ENCODE results near the gene CDC37.
"Not testable (repeated sequence)": the region's sequence is repeated elsewhere in the genome, so short reads cannot be mapped to it uniquely, and the experiment has no call there.

Gene CDC37

DNA sequence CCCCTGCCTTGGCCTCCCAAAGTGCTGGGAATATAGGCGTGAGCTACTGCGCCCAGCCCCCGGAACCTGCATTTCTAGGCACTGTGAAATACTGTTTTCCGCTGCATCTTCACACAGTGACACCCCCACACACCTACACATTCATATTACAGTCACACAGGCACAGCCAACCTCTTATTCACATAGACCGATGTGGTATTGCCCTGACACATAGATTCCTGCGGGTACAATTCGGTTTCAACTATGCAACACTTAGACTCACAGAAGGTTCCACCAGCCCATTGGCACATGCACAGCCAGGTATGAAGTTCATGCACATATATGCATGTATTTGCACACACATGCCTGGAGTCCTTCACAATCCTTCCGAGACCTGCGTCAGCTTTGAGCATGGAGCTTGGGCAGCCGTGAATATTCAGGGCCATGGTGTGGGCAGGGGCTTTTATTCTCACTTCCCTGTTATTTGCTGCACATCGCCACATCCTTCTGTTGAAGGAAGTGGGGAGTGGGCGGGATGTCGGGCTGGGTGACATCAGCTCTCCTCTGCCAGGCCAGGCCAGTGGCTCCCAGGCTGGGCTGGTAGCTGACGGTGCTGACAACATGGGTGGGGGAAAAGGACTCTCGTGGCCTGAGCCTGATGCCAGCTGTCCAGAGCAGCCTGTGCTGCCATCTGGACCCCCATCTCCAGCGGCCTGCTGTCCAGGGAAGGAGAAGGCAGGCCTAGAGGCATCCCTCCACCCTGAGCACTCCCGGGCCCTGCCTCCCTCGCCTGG lies 5.4 kb upstream of the CDC37 start:
- Histone ChIP-seq H3K79me2 (ENCODE audit: control insufficient read depth, insufficient read depth, low read length, unreplicated experiment) (no peaks in the 10 kb centered on the region), H3K4me3 (ENCODE audit: low read depth, low read length) (no peak overlapping the region), H3K4me1 (ENCODE audit: control insufficient read depth, insufficient read depth, low read length, unreplicated experiment) (no peaks in the 10 kb centered on the region), H3K27me3 (ENCODE audit: insufficient read depth, low read length) (no peaks in the 10 kb centered on the region), H2AFZ (ENCODE audit: low read length, unreplicated experiment) (no peak overlapping the region), H3K27ac (ENCODE audit: low read depth, low read length) (no peak overlapping the region), H3K36me3 (ENCODE audit: insufficient read depth, low read length) (no peaks in the 10 kb centered on the region)

DNA sequence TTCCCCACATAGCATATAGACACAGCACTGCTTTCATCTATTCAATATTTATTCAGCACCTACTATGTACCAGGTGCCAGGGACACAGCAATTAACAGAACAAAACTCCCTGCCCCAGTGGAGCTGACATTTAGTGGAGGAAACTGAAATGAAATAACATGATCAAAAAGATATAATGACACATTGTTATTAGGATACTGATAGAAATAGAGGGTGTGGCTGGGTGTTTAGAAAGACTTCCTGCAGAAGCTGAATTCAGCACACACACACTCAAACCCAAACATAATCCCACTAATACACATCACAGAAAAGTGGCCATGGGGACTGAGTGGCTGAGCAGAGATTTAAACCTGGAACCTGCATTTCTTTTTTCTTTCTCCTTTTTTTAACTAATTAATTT lies 3.8 kb upstream of the CDC37 start:
- Histone ChIP-seq H3K4me1 (ENCODE audit: control insufficient read depth, insufficient read depth, low read length, unreplicated experiment) (no peaks in the 10 kb centered on the region), H3K4me3 (ENCODE audit: low read depth, low read length) (no peak overlapping the region), H3K27me3 (ENCODE audit: insufficient read depth, low read length) (no peaks in the 10 kb centered on the region), H3K27ac (ENCODE audit: low read depth, low read length) (no peak overlapping the region), H2AFZ (ENCODE audit: low read length, unreplicated experiment) (no peak overlapping the region), H3K79me2 (ENCODE audit: control insufficient read depth, insufficient read depth, low read length, unreplicated experiment) (peaks cover 12% of the 10 kb centered on the region), H3K36me3 (ENCODE audit: insufficient read depth, low read length) (no peaks in the 10 kb centered on the region)

DNA sequence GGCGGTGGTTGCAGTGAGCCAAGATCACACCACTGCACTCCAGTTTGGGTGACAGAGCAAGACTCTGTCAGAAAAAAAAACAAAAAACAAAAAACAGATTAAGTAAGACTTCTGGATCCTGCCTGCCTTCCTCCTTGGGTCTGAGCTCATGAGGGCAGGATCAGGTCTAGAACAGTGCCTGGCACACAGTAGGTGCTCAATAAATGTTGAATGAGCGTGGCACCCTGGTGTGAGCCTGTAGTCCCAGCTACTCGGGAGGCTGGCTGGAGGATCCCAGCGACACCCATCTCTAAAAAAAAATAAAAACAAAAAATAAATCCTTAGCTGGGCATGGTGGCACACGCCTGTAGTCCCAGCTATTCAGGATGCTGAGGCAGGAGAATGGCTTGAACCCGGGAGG lies 2.8 kb upstream of the CDC37 start:
- Histone ChIP-seq H3K27ac (ENCODE audit: low read depth, low read length) (no peak overlapping the region), H3K27me3 (ENCODE audit: insufficient read depth, low read length) (no peaks in the 10 kb centered on the region), H3K4me1 (ENCODE audit: control insufficient read depth, insufficient read depth, low read length, unreplicated experiment) (peaks cover 5% of the 10 kb centered on the region), H2AFZ (ENCODE audit: low read length, unreplicated experiment) (no peak overlapping the region), H3K4me3 (ENCODE audit: low read depth, low read length) (no peak overlapping the region), H3K79me2 (ENCODE audit: control insufficient read depth, insufficient read depth, low read length, unreplicated experiment) (peaks cover 21% of the 10 kb centered on the region), H3K36me3 (ENCODE audit: insufficient read depth, low read length) (no peaks in the 10 kb centered on the region)

DNA sequence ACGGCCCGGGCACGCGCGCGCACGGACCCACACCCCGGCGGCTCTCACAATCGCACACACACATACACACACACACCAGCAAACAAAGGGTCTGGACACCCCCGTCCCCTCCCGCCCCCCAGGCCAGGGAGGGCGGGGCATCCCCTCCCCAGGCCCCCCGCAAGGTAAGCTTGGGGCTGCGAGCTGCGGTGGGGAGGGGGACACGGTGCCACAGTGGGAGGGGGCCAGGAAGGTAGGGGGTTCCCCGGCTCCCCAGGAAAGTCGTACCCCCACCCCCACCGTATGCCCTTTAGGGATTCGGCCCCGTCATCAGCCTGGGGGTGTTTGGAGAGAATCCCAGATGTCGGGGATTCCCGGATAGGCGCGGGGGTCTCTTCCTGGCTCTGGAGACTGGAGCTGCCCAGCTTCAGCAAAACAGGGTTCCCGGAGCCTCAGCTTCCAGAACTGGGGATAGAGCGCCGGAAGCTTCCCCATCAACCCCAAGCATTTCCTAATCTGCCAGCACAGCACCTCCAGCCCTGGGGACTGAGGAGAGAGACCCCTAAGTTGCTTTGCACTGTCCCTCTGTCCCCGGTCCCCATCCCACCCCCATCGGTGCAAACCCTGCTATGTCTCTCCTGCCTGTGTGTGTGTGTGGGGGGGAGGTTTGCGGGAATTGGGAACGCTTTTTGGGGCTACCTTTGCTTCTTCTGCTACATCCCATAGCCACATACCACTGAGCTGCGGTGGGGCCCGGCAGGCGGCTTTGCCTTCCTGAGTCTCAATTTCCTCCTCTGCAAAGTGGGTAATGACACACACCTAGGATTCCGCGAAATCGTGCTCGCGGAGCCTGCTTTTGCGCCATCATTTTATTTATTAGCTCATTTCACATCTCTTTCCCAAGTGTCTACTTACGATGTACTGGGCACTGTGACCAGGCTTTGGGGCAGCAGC lies 1.8 kb upstream of the CDC37 start:
- Histone ChIP-seq H3K4me1 (ENCODE audit: control insufficient read depth, insufficient read depth, low read length, unreplicated experiment) (peaks cover 12% of the 10 kb centered on the region), H3K27ac (ENCODE audit: low read depth, low read length) (no peak overlapping the region), H3K27me3 (ENCODE audit: insufficient read depth, low read length) (no peaks in the 10 kb centered on the region), H3K79me2 (ENCODE audit: control insufficient read depth, insufficient read depth, low read length, unreplicated experiment) (peaks cover 32% of the 10 kb centered on the region), H3K36me3 (ENCODE audit: insufficient read depth, low read length) (no peaks in the 10 kb centered on the region), H2AFZ (ENCODE audit: low read length, unreplicated experiment) (no peak overlapping the region), H3K4me3 (ENCODE audit: low read depth, low read length) (peak overlapping the region; percentile 91)

DNA sequence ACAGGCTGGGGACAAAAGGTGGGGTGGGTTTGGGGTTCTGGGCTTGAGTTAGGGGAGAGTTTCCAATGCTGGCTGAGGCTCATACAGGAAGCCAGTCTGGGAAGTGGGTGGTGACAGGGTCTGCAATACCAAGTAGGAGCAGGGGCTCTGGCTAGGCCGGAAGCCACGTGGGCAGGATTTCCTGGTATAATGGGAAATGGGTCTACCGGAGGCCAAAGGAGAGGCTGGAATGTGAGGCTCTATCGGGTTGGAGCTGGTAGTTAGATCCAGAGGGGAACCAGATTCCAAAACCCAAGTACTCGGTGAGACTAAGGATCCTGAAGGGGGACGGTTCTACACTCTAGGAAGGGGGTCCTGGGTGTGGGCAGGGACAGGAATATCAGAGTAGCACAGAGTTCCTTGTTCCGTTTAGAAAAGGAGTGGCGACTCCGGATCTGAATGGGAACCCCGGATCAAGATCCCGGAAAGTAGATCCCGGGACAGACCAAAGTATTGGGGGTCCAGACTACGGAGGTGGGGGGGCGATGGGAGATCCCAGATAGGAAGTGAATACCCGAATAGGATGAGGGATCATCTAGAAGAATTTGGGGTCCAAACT lies 802 bp downstream of the CDC37 start:
- Histone ChIP-seq H2AFZ (ENCODE audit: low read length, unreplicated experiment) (peak overlapping the region; percentile 40), H3K27me3 (ENCODE audit: insufficient read depth, low read length) (no peaks in the 10 kb centered on the region), H3K4me1 (ENCODE audit: control insufficient read depth, insufficient read depth, low read length, unreplicated experiment) (peaks cover 12% of the 10 kb centered on the region), H3K79me2 (ENCODE audit: control insufficient read depth, insufficient read depth, low read length, unreplicated experiment) (peaks cover 55% of the 10 kb centered on the region), H3K36me3 (ENCODE audit: insufficient read depth, low read length) (no peaks in the 10 kb centered on the region), H3K27ac (ENCODE audit: low read depth, low read length) (peak overlapping the region; percentile 80), H3K4me3 (ENCODE audit: low read depth, low read length) (peak overlapping the region; percentile 91)

DNA sequence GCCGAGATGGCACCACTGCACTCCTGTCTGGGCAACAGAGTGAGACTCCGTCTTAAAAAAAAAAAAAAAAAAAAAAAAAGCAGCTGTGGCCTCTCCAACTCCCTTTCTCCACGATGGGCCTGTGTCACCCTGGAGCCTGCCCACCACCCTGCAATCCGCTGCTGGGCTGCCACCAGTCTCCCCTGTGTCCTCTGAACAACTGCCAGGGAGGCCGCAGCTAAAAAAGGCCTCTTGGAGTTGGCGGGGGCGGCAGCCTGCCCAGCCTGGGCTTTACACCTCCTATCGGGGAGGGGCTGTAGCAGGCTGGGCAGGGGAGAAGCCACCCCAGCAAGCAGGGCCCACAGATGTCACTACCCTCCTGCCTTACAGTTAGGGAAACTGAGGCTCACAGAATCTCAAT lies 3.5 kb downstream of the CDC37 start:
- H3K79me2 ChIP-seq (ENCODE audit: control insufficient read depth, insufficient read depth, low read length, unreplicated experiment): peaks cover 61% of the 10 kb centered on the region
- H3K27ac ChIP-seq (ENCODE audit: low read depth, low read length): no peak overlapping the region
- 0 out of 2 replicates have a peak, but pooled peaks cover 3% of the 10 kb centered on the region for H3K36me3 ChIP-seq (ENCODE audit: insufficient read depth, low read length)
- no peak overlapping the region for H3K4me3 ChIP-seq (ENCODE audit: low read depth, low read length)
- H3K27me3 ChIP-seq (ENCODE audit: insufficient read depth, low read length): no peaks in the 10 kb centered on the region
- peaks cover 12% of the 10 kb centered on the region for H3K4me1 ChIP-seq (ENCODE audit: control insufficient read depth, insufficient read depth, low read length, unreplicated experiment)
- H2AFZ ChIP-seq (ENCODE audit: low read length, unreplicated experiment): no peak overlapping the region

DNA sequence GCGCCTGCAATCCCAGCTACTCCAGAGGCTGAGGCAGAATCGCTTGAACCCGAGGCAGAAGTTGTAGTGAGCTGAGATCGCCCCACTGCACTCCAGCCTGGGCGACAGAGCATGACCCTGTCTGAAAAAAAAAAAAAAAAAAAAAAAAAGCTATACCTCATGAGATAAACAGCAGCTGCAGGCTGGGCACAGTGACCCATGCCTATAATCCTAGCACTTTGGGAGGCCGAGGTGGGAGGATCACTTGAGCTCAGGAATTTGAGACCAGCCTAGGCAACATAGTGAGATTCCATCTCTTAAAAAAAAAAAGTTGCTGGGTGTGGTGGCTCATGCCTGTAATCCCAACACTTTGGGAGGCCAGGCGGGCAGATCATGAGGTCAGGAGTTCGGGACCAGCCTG lies 4.0 kb downstream of the CDC37 start:
- H3K4me3 ChIP-seq (ENCODE audit: low read depth, low read length); H2AFZ ChIP-seq (ENCODE audit: low read length, unreplicated experiment); H3K27me3 ChIP-seq (ENCODE audit: insufficient read depth, low read length); H3K36me3 ChIP-seq (ENCODE audit: insufficient read depth, low read length); H3K27ac ChIP-seq (ENCODE audit: low read depth, low read length): not testable (repeated sequence)
- H3K4me1 ChIP-seq (ENCODE audit: control insufficient read depth, insufficient read depth, low read length, unreplicated experiment): peaks cover 12% of the 10 kb centered on the region
- H3K79me2 ChIP-seq (ENCODE audit: control insufficient read depth, insufficient read depth, low read length, unreplicated experiment): peaks cover 61% of the 10 kb centered on the region

DNA sequence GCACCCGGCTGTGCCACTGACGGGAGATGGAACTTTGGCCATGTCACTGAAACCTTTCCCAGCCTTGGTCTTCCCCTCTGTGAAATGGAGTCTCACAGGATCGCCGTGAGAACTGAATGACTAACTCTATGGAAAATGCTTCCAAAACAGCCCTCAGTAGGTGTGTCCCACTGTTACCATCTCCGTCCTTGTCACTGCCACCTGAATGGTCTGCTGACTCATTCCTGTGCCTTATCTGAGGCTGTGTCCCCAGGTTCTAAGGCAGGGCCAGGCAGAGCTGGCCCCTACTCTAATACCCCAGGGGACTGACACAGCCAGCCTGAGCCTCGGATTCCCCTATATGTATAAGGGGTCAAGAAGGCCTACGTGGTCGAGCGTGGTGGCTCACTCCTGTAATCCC lies 4.5 kb downstream of the CDC37 start:
- Histone ChIP-seq H3K27ac (ENCODE audit: low read depth, low read length) (no peak overlapping the region), H3K4me1 (ENCODE audit: control insufficient read depth, insufficient read depth, low read length, unreplicated experiment) (peaks cover 12% of the 10 kb centered on the region), H3K27me3 (ENCODE audit: insufficient read depth, low read length) (no peaks in the 10 kb centered on the region), H3K79me2 (ENCODE audit: control insufficient read depth, insufficient read depth, low read length, unreplicated experiment) (peaks cover 61% of the 10 kb centered on the region), H2AFZ (ENCODE audit: low read length, unreplicated experiment) (no peak overlapping the region), H3K36me3 (ENCODE audit: insufficient read depth, low read length) (0 out of 2 replicates have a peak, but pooled peaks cover 3% of the 10 kb centered on the region), H3K4me3 (ENCODE audit: low read depth, low read length) (no peak overlapping the region)

DNA sequence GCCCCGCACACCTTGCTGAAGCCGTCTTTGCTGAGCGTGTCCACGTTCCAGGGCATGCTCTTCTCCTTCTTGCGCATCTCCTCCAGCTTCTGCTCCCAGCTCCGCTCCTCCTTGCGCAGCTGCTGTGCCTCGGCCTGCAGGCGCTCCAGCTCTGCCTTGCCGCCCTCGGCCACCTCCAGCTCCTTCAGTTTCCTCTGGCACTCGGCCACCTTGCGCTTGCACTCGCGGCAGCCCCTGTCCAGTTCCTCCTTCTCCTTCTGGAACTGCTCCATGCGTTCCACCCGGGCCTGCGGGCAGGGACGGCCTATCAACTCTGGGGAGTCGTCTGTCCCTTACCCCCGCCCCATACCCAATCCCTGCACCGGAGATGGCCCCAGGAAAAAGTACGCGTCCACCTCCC lies 7.4 kb downstream of the CDC37 start:
- H2AFZ ChIP-seq (ENCODE audit: low read length, unreplicated experiment): no peak overlapping the region
- H3K27me3 ChIP-seq (ENCODE audit: insufficient read depth, low read length): no peaks in the 10 kb centered on the region
- 0 out of 2 replicates have a peak, but pooled peaks cover 3% of the 10 kb centered on the region for H3K36me3 ChIP-seq (ENCODE audit: insufficient read depth, low read length)
- no peak overlapping the region for H3K4me3 ChIP-seq (ENCODE audit: low read depth, low read length)
- peaks cover 4% of the 10 kb centered on the region for H3K4me1 ChIP-seq (ENCODE audit: control insufficient read depth, insufficient read depth, low read length, unreplicated experiment)
- H3K27ac ChIP-seq (ENCODE audit: low read depth, low read length): no peak overlapping the region
- H3K79me2 ChIP-seq (ENCODE audit: control insufficient read depth, insufficient read depth, low read length, unreplicated experiment): peaks cover 37% of the 10 kb centered on the region

DNA sequence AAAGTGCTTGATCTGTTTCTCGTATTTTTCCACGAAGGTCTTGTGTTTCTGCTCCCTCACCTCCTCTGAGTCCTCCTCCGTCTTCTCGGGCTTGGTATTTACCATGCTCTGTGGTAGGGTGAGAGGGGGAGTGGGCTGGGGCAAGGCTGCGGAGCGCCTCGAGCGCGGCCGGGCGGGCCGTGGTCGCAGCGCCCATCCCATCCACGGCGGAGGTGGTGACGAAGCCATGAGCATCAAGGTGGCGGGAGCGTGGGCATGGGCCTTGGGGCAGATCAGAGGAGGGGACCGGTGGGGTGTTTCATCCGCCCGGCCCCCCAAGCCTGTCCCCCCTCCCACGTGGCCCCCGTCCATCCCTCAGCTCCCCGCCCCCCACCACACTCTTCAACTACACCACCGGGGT lies 7.9 kb downstream of the CDC37 start:
- H3K79me2 ChIP-seq (ENCODE audit: control insufficient read depth, insufficient read depth, low read length, unreplicated experiment): peaks cover 32% of the 10 kb centered on the region
- H3K36me3 ChIP-seq (ENCODE audit: insufficient read depth, low read length): 0 out of 2 replicates have a peak, but pooled peaks cover 3% of the 10 kb centered on the region
- no peak overlapping the region for H3K27ac ChIP-seq (ENCODE audit: low read depth, low read length)
- no peak overlapping the region for H2AFZ ChIP-seq (ENCODE audit: low read length, unreplicated experiment)
- H3K4me1 ChIP-seq (ENCODE audit: control insufficient read depth, insufficient read depth, low read length, unreplicated experiment): no peaks in the 10 kb centered on the region
- H3K27me3 ChIP-seq (ENCODE audit: insufficient read depth, low read length): no peaks in the 10 kb centered on the region
- no peak overlapping the region for H3K4me3 ChIP-seq (ENCODE audit: low read depth, low read length)

Measured in ACC112 (cell line).